Nucleus accumbens (tissue), 56 donors: Measurements from ENCODE around the gene ZNF266.
A peak's percentile ranks its signal among the peaks of the same experiment; 100 is the strongest.

ENCODE experiments used
- DNase-seq, 56 donors: peaks; one replicate each; lab custom pipeline; 2025; lab: John Stamatoyannopoulos, UW

ZNF266 gene

GRCh38 chr19:9435279-9436268 is at the start of gene ZNF266:
Gene ZNF266 (minus strand): TSS chr19:9435573. CDS start chr19:9420089, 15,484 bp downstream.
- peak in 55 of 56 donors; percentile 11 to 91 (median 72) for DNase-seq

- no peak for DNase-seq
These were observed 49.8 kb upstream of the ZNF266 start for GRCh38 chr19:9485140-9485539.

GRCh38 chr19:9474975-9475374 is 39.6 kb upstream of the ZNF266 start:
- DNase-seq = no peak

GRCh38 chr19:9467161-9467560 is 31.8 kb upstream of the ZNF266 start:
- no peak for DNase-seq

GRCh38 chr19:9461938-9462337 is 26.6 kb upstream of the ZNF266 start:
- no peak for DNase-seq

- no peak for DNase-seq
These were observed 20.8 kb upstream of the ZNF266 start for GRCh38 chr19:9456018-9456689.

GRCh38 chr19:9453953-9454352 is 18.6 kb upstream of the ZNF266 start:
- DNase-seq = no peak

- DNase-seq = no peak
These were observed 9.7 kb upstream of the ZNF266 start for GRCh38 chr19:9445037-9445436.

- DNase-seq = no peak
These were observed 985 bp upstream of the ZNF266 start for GRCh38 chr19:9436358-9436757.

- DNase-seq = peak in 9 of 56 donors; percentile 0 to 20 (median 1)
These were observed 3.9 kb downstream of the ZNF266 start for GRCh38 chr19:9431475-9431874.

- no peak for DNase-seq
These were observed 4.9 kb downstream of the ZNF266 start for GRCh38 chr19:9430444-9430843.

GRCh38 chr19:9427941-9428340 is 7.4 kb downstream of the ZNF266 start:
- no peak for DNase-seq

GRCh38 chr19:9413240-9413954 is 22.0 kb downstream of the ZNF266 start:
- DNase-seq = no peak

- DNase-seq = no peak
These were observed 27.5 kb downstream of the ZNF266 start for GRCh38 chr19:9407827-9408226.

GRCh38 chr19:9406798-9407352 is 28.5 kb downstream of the ZNF266 start:
- peak in 47 of 56 donors; percentile 0 to 86 (median 39) for DNase-seq

- no peak for DNase-seq
These were observed 54.0 kb downstream of the ZNF266 start for GRCh38 chr19:9381361-9381785.

- no peak for DNase-seq
These were observed 64.4 kb downstream of the ZNF266 start for GRCh38 chr19:9370738-9371619.

- peak in 20 of 56 donors; percentile 0 to 34 (median 6) for DNase-seq
These were observed 72.5 kb downstream of the ZNF266 start, which contains the start of gene ZNF177 for GRCh38 chr19:9362905-9363304. Gene ZNF177 (plus strand): TSS chr19:9363013. CDS start chr19:9378312, 15,299 bp downstream.
